ENCODE results near the gene EVL.

- TF ChIP-seq CTCF (IDR thresholded peaks at IDR 0.05) (no peak), POLR2AphosphoS5 (IDR thresholded peaks at IDR 0.05) (no peak), POLR2A (IDR thresholded peaks at IDR 0.05) (no peak), EP300 (IDR thresholded peaks at IDR 0.05; ENCODE audit: low read depth) (no peak)
These were observed 111.6 kb downstream of the EVL start for GRCh38 chr14:100176811-100177327.
